Gastrocnemius medialis (tissue), 4 donors: ENCODE measurements around the gene KLKB1. TPM values are rescaled to one million over a fixed set of nuclear protein-coding genes. Genes with fewer than 3 reads are reported as not detected.
A peak's percentile ranks its signal among the peaks of the same experiment; 100 is the strongest.

ENCODE experiments used
- ATAC-seq, 2 donors: fragments of 150-250 bp; one replicate each; pipeline ENCODE4 v1.9.1; 2016
- DNase-seq, 2 donors: peaks; one replicate each; pipeline ENCODE4 v3.0.0-alpha.2; 2019
- H3K27ac ChIP-seq, 4 donors: fragments of 200-600 bp; sonication (generic); 1 replicate in 1 of 4; 2 replicates in 3 of 4; pipeline ENCODE4 v1.5.1; 2016 to 2018; ENCODE audit warnings: mild to moderate bottlenecking in 2 of 4, moderate library complexity in 1 of 4
- H3K27me3 ChIP-seq, 3 donors: fragments of 200-600 bp; sonication (generic) in 2 of 3; 1 replicate in 1 of 3; 2 replicates in 2 of 3; pipeline versions ENCODE4 v1.5.1 to v1.6.0; 2016 to 2019; ENCODE audit warnings: mild to moderate bottlenecking in 1 of 3, moderate library complexity in 1 of 3
- H3K36me3 ChIP-seq, 2 donors: fragments of 200-600 bp; sonication (generic) in 1 of 2; one replicate each; pipeline ENCODE4 v1.5.1; 2017 to 2018
- H3K4me1 ChIP-seq, 2 donors: fragments of 200-600 bp; sonication (generic) in 1 of 2; one replicate each; pipeline ENCODE4 v1.5.1; 2016 to 2017; ENCODE audit warnings: mild to moderate bottlenecking in 2 of 2
- H3K4me3 ChIP-seq, 4 donors: fragments of 200-600 bp; sonication (generic) in 3 of 4; 1 replicate in 1 of 4; 2 replicates in 3 of 4; pipeline ENCODE4 v1.5.1; 2016 to 2019; ENCODE audit warnings: mild to moderate bottlenecking in 2 of 4
- H3K9me3 ChIP-seq, 3 donors: fragments of 200-600 bp; sonication (generic) in 2 of 3; 1 replicate in 1 of 3; 2 replicates in 2 of 3; pipeline ENCODE4 v1.5.1; 2016 to 2019
- POLR2A ChIP-seq, 2 donors: fragments of 450-650 bp; IDR thresholded peaks; one replicate each; pipeline ENCODE4 v1.6.1; 2017; ENCODE audit warnings: antibody characterized with exemption in 2 of 2, mild to moderate bottlenecking in 2 of 2, moderate library complexity in 2 of 2
- in situ Hi-C, 4 donors: fragments of 200-750 bp; cut with MboI; loops; one replicate each; pipeline versions ENCODE4 v1.15.0 to v1.8.0; 2017; ENCODE audit warnings: low sequenced_read_pairs in 4 of 4
- intact Hi-C: fragments of 100-400 bp; cut with DNase I; formaldehyde crosslinking; loops from one replicate; pipeline ENCODE4 v1.15.1; 2023; ENCODE audit warnings: low total_unique reads
- total RNA-seq, 4 donors: library from RNA; depleted of rRNA; stranded (reverse); fragments of >200 nt; gene quantifications; one replicate each; pipeline versions ENCODE4 v1.1.0 to v1.2.3, GENCODE V29; 2016
- TF ChIP-seq, protein P1 (sequence below), 5 experiments: fragments of 450-650 bp in 3 of 5; fragments of 200-600 bp in 2 of 5; sonication (generic) in 2 of 5; IDR thresholded peaks in 4 of 5; conservative IDR thresholded peaks in 1 of 5; 1 replicate in 4 of 5; 2 replicates in 1 of 5; pipeline ENCODE4 v1.5.1; 2016 to 2019; ENCODE audit warnings: antibody characterized with exemption in 5 of 5, mild to moderate bottlenecking in 3 of 5, moderate library complexity in 3 of 5

Gene KLKB1
- total RNA-seq = under 1 TPM in 2 of 4 donors, not detected in 2; 0.20 to 0.40 TPM

DNA sequence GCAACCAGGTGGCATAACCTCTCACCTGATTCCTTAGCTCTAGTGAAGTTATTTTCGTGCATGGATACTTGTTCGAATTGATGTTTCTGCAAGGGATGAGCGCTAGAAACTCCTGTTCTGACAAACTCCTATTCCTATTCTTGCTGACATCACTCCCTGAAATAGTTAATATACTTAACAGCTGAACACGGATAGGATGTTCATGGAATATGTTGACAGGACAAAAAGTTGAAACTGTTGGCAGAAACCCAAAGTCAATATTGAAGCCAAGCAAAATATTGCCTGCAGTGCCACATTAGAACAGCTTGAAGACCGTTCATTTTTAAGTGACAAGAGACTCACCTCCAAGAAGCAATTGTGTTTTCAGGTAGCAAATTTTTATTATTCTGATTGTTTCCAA is at the start of gene KLKB1:
Gene KLKB1, plus strand, starts transcription at position 287 of the 400 bp plus-strand sequence. CDS start 689 bp downstream, outside the sequence.
- H3K27me3 ChIP-seq = no peaks in the 10 kb centered on the region
- in situ Hi-C loops (no loop called here), intact Hi-C loops (no loop called here)
- no peak within 1 kb of the TSS for H3K27ac ChIP-seq
- no peak for TF ChIP-seq POLR2A (IDR thresholded peaks at IDR 0.05)
- TF ChIP-seq, protein P1, sequence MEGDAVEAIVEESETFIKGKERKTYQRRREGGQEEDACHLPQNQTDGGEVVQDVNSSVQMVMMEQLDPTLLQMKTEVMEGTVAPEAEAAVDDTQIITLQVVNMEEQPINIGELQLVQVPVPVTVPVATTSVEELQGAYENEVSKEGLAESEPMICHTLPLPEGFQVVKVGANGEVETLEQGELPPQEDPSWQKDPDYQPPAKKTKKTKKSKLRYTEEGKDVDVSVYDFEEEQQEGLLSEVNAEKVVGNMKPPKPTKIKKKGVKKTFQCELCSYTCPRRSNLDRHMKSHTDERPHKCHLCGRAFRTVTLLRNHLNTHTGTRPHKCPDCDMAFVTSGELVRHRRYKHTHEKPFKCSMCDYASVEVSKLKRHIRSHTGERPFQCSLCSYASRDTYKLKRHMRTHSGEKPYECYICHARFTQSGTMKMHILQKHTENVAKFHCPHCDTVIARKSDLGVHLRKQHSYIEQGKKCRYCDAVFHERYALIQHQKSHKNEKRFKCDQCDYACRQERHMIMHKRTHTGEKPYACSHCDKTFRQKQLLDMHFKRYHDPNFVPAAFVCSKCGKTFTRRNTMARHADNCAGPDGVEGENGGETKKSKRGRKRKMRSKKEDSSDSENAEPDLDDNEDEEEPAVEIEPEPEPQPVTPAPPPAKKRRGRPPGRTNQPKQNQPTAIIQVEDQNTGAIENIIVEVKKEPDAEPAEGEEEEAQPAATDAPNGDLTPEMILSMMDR (IDR thresholded peaks at IDR 0.05 in 4 of 5, conservative IDR thresholded peaks at IDR 0.05 in 1 of 5) = no peak
- DNase-seq (no peak), ATAC-seq (no peak)
- peaks cover 0 to 3% of the 10 kb centered on the region in 2 donors for H3K4me1 ChIP-seq
- H3K36me3 ChIP-seq = no peaks in the 10 kb centered on the region
- no peak within 1 kb of the TSS for H3K4me3 ChIP-seq
- H3K9me3 ChIP-seq = no peaks in the 10 kb centered on the region

DNA sequence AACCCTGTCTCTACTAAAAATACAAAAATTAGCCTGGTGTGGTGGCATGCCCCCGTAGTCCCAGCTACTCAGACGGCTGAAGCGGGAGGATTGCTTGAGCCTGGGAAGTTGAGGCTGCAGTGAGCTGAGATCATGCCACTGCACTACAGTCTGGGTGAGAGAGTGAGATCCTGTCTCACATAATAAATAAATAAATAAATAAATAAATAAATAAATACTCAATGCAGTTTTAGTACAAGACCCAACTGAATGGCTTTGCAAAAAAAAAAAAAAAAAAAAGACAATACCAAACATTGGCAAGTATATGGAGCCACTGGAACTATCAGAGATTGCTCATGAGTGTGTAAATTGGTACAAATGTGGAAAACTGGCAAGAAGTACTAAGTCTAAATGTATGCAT is 39.2 kb upstream of the KLKB1 start:
- H3K9me3 ChIP-seq = no peaks in the 10 kb centered on the region
- DNase-seq = no peak
- H3K27ac ChIP-seq = no peak overlapping the region
- ATAC-seq = no peak
- H3K36me3 ChIP-seq = no peaks in the 10 kb centered on the region
- peaks cover 15% of the 10 kb centered on the region in 2 donors for H3K4me1 ChIP-seq
- no peak overlapping the region for H3K4me3 ChIP-seq
- no peaks in the 10 kb centered on the region for H3K27me3 ChIP-seq
- TF ChIP-seq POLR2A (IDR thresholded peaks at IDR 0.05) = no peak
- TF ChIP-seq, protein P1 (IDR thresholded peaks at IDR 0.05 in 4 of 5, conservative IDR thresholded peaks at IDR 0.05 in 1 of 5) = no peak
- intact Hi-C loops = no loop called here
- in situ Hi-C loops = no loop called here

DNA sequence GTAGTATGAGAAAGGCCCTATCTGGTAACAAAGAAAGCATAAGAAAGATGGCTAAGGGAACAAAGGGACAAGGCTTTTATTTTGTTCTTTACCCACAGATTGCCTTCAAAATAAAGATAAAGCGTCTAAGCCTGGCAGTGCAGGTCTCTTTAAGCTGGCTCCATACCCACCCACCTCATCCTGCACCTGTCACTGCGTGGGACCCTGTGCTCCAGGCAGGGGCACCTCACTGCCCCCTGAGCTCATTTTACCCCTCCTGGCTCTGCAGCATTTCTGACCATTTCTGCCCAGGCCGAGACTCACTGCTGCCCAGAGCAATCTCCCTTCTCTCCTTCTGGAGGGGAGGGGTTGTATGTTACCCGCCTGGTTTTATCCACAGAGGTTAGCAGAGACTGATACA is 37.7 kb upstream of the KLKB1 start:
- Histone ChIP-seq H3K9me3 (no peaks in the 10 kb centered on the region), H3K36me3 (no peaks in the 10 kb centered on the region), H3K27me3 (no peaks in the 10 kb centered on the region), H3K4me1 (peaks cover 22 to 27% of the 10 kb centered on the region in 2 donors), H3K4me3 (no peak overlapping the region), H3K27ac (peak overlapping the region; percentile 6 to 96 (median 86))
- DNase-seq (no peak), ATAC-seq (no peak)
- in situ Hi-C loops = no loop called here
- intact Hi-C loops = loop anchor here (1.0 to 5.0 kb wide), 3 partner anchors 43 to 1542 kb away; partner anchors contain the start of genes CASP3 and PRIMPOL
- TF ChIP-seq, protein P1 (IDR thresholded peaks at IDR 0.05 in 4 of 5, conservative IDR thresholded peaks at IDR 0.05 in 1 of 5) = no peak
- no peak for TF ChIP-seq POLR2A (IDR thresholded peaks at IDR 0.05)

DNA sequence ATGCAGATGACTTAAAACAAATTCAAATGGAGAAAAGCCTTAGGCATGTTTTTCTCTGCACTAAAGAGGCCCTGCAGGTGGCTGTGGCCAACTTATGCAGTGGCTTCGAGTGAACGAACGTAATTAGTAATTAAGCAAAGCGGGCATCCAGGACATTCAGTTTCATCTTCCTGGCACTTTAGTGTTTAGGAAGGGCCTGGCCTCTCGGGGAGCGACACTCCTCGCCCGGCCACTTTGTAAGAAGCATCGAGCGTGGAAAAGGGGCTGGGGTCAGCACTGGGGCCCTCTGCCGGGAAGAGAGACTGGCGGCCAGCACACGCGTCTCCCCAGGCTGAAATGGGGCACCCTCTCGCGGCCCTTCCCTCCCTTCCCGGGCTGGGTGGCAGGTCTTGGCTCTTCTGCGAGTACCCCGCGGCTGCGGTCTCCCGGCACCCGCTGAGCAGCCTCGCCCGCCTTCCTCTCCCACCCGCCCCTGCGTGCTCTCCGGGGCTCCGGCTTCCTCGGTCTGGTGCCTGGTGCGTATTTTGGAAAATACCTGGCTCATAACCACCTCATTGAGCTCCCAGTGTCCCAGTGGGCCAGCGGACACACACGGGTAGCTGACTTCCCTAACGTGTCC is 36.6 kb upstream of the KLKB1 start:
- H3K27me3 ChIP-seq = no peaks in the 10 kb centered on the region
- intact Hi-C loops (loop anchor here (1.0 to 5.0 kb wide), 3 partner anchors 44 to 1543 kb away; partner anchors contain the start of genes CASP3 and PRIMPOL), in situ Hi-C loops (no loop called here)
- TF ChIP-seq, protein P1 (IDR thresholded peaks at IDR 0.05 in 4 of 5, conservative IDR thresholded peaks at IDR 0.05 in 1 of 5) = peak in 1 of 5 experiments; percentile 12
- no peak for TF ChIP-seq POLR2A (IDR thresholded peaks at IDR 0.05)
- H3K36me3 ChIP-seq = no peaks in the 10 kb centered on the region
- no peaks in the 10 kb centered on the region for H3K9me3 ChIP-seq
- peak overlapping the region; percentile 84 to 96 (median 90) for H3K27ac ChIP-seq
- peak overlapping the region; percentile 74 to 96 (median 81) for H3K4me3 ChIP-seq
- DNase-seq (peak in 1 of 2 donors; percentile 18), ATAC-seq (peak; percentile 1 to 52)
- H3K4me1 ChIP-seq = peaks cover 22 to 27% of the 10 kb centered on the region in 2 donors
